ENCODE data around the gene IL18.
"Not testable (repeated sequence)": the region's sequence is repeated elsewhere in the genome, so short reads cannot be mapped to it uniquely, and the experiment has no call there.

The IL18 gene

GRCh38 chr11:112163875-112164685 lies at the start of gene IL18:
Gene IL18 (minus strand): TSS chr11:112164094. CDS start chr11:112155053, 9,041 bp downstream.
- no peak for TF ChIP-seq CTCF (conservative IDR thresholded peaks at IDR 0.05)
- no peak within 1 kb of the TSS for H3K27ac ChIP-seq

- no peak overlapping the region for H3K27ac ChIP-seq
Measured at GRCh38 chr11:112212710-112213109, 48.8 kb upstream of the IL18 start.

GRCh38 chr11:112212290-112212689 lies 48.4 kb upstream of the IL18 start:
- no peak for TF ChIP-seq CTCF (conservative IDR thresholded peaks at IDR 0.05)

More at GRCh38 chr11:112212710-112213109, 48.8 kb upstream of the IL18 start:
- no peak for TF ChIP-seq CTCF (conservative IDR thresholded peaks at IDR 0.05)

GRCh38 chr11:112211536-112211935 lies 47.6 kb upstream of the IL18 start:
- TF ChIP-seq CTCF (conservative IDR thresholded peaks at IDR 0.05): no peak
- H3K27ac ChIP-seq: no peak overlapping the region

More at GRCh38 chr11:112212290-112212689, 48.4 kb upstream of the IL18 start:
- no peak overlapping the region for H3K27ac ChIP-seq

- no peak for TF ChIP-seq CTCF (conservative IDR thresholded peaks at IDR 0.05)
- no peak overlapping the region for H3K27ac ChIP-seq
Measured at GRCh38 chr11:112210890-112211289, 47.0 kb upstream of the IL18 start.

- no peak for TF ChIP-seq CTCF (conservative IDR thresholded peaks at IDR 0.05)
- no peak overlapping the region for H3K27ac ChIP-seq
Measured at GRCh38 chr11:112206071-112206470, 42.2 kb upstream of the IL18 start.

GRCh38 chr11:112200252-112200651 lies 36.4 kb upstream of the IL18 start:
- no peak overlapping the region for H3K27ac ChIP-seq
- TF ChIP-seq CTCF (conservative IDR thresholded peaks at IDR 0.05): no peak

GRCh38 chr11:112199101-112199500 lies 35.2 kb upstream of the IL18 start:
- H3K27ac ChIP-seq: not testable (repeated sequence)
